NCI-H774 (cell line): ENCODE results near the gene DOCK2.
A peak's percentile ranks its signal among the peaks of the same experiment; 100 is the strongest.
"Not testable (repeated sequence)": the region's sequence is repeated elsewhere in the genome, so short reads cannot be mapped to it uniquely, and the experiment has no call there.

ENCODE experiments used
- DNase-seq: peaks from one replicate; lab custom pipeline; 2025; lab: John Stamatoyannopoulos, UW

The DOCK2 gene

GRCh38 chr5:169828385-169828784 lies 191.3 kb downstream of the DOCK2 start:
- DNase-seq: no peak

- DNase-seq: peak; percentile 41
Measured at GRCh38 chr5:169831331-169831730, 194.3 kb downstream of the DOCK2 start.

GRCh38 chr5:169832304-169832703 lies 195.2 kb downstream of the DOCK2 start:
- no peak for DNase-seq

GRCh38 chr5:169832845-169833244 lies 195.8 kb downstream of the DOCK2 start:
- DNase-seq: no peak

- not testable (repeated sequence) for DNase-seq
Measured at GRCh38 chr5:169833681-169834292, 196.7 kb downstream of the DOCK2 start.

- not testable (repeated sequence) for DNase-seq
Measured at GRCh38 chr5:169834540-169834939, 197.5 kb downstream of the DOCK2 start.

GRCh38 chr5:169836835-169837536 lies 199.9 kb downstream of the DOCK2 start:
- no peak for DNase-seq

- DNase-seq: no peak
Measured at GRCh38 chr5:169837686-169838085, 200.6 kb downstream of the DOCK2 start.

- no peak for DNase-seq
Measured at GRCh38 chr5:169838688-169839087, 201.6 kb downstream of the DOCK2 start.

- DNase-seq: no peak
Measured at GRCh38 chr5:169840405-169840804, 203.3 kb downstream of the DOCK2 start.

GRCh38 chr5:169842699-169843098 lies 205.6 kb downstream of the DOCK2 start:
- no peak for DNase-seq

- no peak for DNase-seq
Measured at GRCh38 chr5:169847519-169847918, 210.4 kb downstream of the DOCK2 start.

GRCh38 chr5:169848271-169848670 lies 211.2 kb downstream of the DOCK2 start:
- DNase-seq: no peak

GRCh38 chr5:169848792-169849191 lies 211.7 kb downstream of the DOCK2 start:
- no peak for DNase-seq

GRCh38 chr5:169850409-169850808 lies 213.3 kb downstream of the DOCK2 start:
- no peak for DNase-seq

GRCh38 chr5:169851321-169851850 lies 214.3 kb downstream of the DOCK2 start:
- no peak for DNase-seq

- no peak for DNase-seq
Measured at GRCh38 chr5:169856571-169856970, 219.5 kb downstream of the DOCK2 start.

GRCh38 chr5:169860585-169860984 lies 223.5 kb downstream of the DOCK2 start:
- DNase-seq: peak; percentile 8

- no peak for DNase-seq
Measured at GRCh38 chr5:169861433-169861832, 224.4 kb downstream of the DOCK2 start.

- DNase-seq: no peak
Measured at GRCh38 chr5:169861934-169862333, 224.9 kb downstream of the DOCK2 start.

- DNase-seq: no peak
Measured at GRCh38 chr5:169862391-169862811, 225.3 kb downstream of the DOCK2 start.

GRCh38 chr5:169864483-169864882 lies 227.4 kb downstream of the DOCK2 start:
- DNase-seq: no peak

GRCh38 chr5:169867347-169867746 lies 230.3 kb downstream of the DOCK2 start:
- DNase-seq: no peak

GRCh38 chr5:169869066-169869465 lies 232.0 kb downstream of the DOCK2 start:
- DNase-seq: no peak
